OCI-LY7 (cell line): ENCODE measurements around the gene ARHGAP4. TPM values are rescaled to one million over a fixed set of nuclear protein-coding genes. Genes with fewer than 3 reads are reported as not detected.

ENCODE experiments used
- total RNA-seq, 2 experiments: library from RNA; depleted of rRNA in 1 of 2; stranded (reverse); fragments of >200 nt in 1 of 2; shearing (Covaris generic) in 1 of 2; gene quantifications; 2 replicates each; pipeline ENCODE4 v1.2.3, GENCODE V29; 2014 to 2022

Gene ARHGAP4
- total RNA-seq, 2 experiments from 2014 or later = 126 to 128 TPM

Other genes starting within 250 kb of the ARHGAP4 start
- not detected in 2 replicates for gene SLC6A8, start 238.3 kb downstream of the ARHGAP4 start, total RNA-seq (2014; rRNA removed; shearing (Covaris generic))
- gene SLC6A8, start 238.3 kb downstream of the ARHGAP4 start, total RNA-seq (2022) = not detected in 2 replicates
- 43.0 and 47.0 TPM in 2 replicates for gene BCAP31, start 201.9 kb downstream of the ARHGAP4 start, total RNA-seq (2014; rRNA removed; shearing (Covaris generic))
- gene BCAP31, start 201.9 kb downstream of the ARHGAP4 start, total RNA-seq (2022) = 69.3 and 72.0 TPM in 2 replicates
- 2.7 and 6.9 TPM in 2 replicates for gene ABCD1, start 201.4 kb downstream of the ARHGAP4 start, total RNA-seq (2014; rRNA removed; shearing (Covaris generic))
- gene ABCD1, start 201.4 kb downstream of the ARHGAP4 start, total RNA-seq (2022) = 8.8 TPM in 2 replicates
- not detected in 2 replicates for gene PLXNB3, start 162.0 kb downstream of the ARHGAP4 start, total RNA-seq (2014; rRNA removed; shearing (Covaris generic))
- not detected in 2 replicates for gene PLXNB3, start 162.0 kb downstream of the ARHGAP4 start, total RNA-seq (2022)
- not detected in 2 replicates for gene SRPK3, start 145.2 kb downstream of the ARHGAP4 start, total RNA-seq (2014; rRNA removed; shearing (Covaris generic))
- not detected in 2 replicates for gene SRPK3, start 145.2 kb downstream of the ARHGAP4 start, total RNA-seq (2022)
- gene IDH3G, start 131.9 kb downstream of the ARHGAP4 start, total RNA-seq (2014; rRNA removed; shearing (Covaris generic)) = 52.5 and 53.2 TPM in 2 replicates
- 47.5 and 51.8 TPM in 2 replicates for gene IDH3G, start 131.9 kb downstream of the ARHGAP4 start, total RNA-seq (2022)
- gene SSR4, start 131.6 kb downstream of the ARHGAP4 start, total RNA-seq (2014; rRNA removed; shearing (Covaris generic)) = 121 and 165 TPM in 2 replicates
- 156 and 186 TPM in 2 replicates for gene SSR4, start 131.6 kb downstream of the ARHGAP4 start, total RNA-seq (2022)
- not detected in 2 replicates for gene PDZD4, start 95.7 kb downstream of the ARHGAP4 start, total RNA-seq (2014; rRNA removed; shearing (Covaris generic))
- gene PDZD4, start 95.7 kb downstream of the ARHGAP4 start, total RNA-seq (2022) = not detected in 2 replicates
- not detected in 2 replicates for gene L1CAM, start 40.1 kb downstream of the ARHGAP4 start, total RNA-seq (2014; rRNA removed; shearing (Covaris generic))
- gene L1CAM, start 40.1 kb downstream of the ARHGAP4 start, total RNA-seq (2022) = not detected in 2 replicates
- gene AVPR2, start 21.6 kb downstream of the ARHGAP4 start, total RNA-seq (2014; rRNA removed; shearing (Covaris generic)) = 0.09 TPM in 1 of 2 replicates, not detected in the other
- gene AVPR2, start 21.6 kb downstream of the ARHGAP4 start, total RNA-seq (2022) = 0.46 TPM in 1 of 2 replicates, not detected in the other
- gene NAA10, start 8.8 kb upstream of the ARHGAP4 start, total RNA-seq (2014; rRNA removed; shearing (Covaris generic)) = 77.5 and 82.7 TPM in 2 replicates
- 90.5 and 105 TPM in 2 replicates for gene NAA10, start 8.8 kb upstream of the ARHGAP4 start, total RNA-seq (2022)
- 2.8 and 3.6 TPM in 2 replicates for gene RENBP, start 18.4 kb upstream of the ARHGAP4 start, total RNA-seq (2014; rRNA removed; shearing (Covaris generic))
- 6.2 and 6.8 TPM in 2 replicates for gene RENBP, start 18.4 kb upstream of the ARHGAP4 start, total RNA-seq (2022)
- gene HCFC1, start 45.6 kb upstream of the ARHGAP4 start, total RNA-seq (2014; rRNA removed; shearing (Covaris generic)) = 51.9 and 64.2 TPM in 2 replicates
- gene HCFC1, start 45.6 kb upstream of the ARHGAP4 start, total RNA-seq (2022) = 134 TPM in 2 replicates
- 0.85 and 1.4 TPM in 2 replicates for gene TMEM187, start 46.5 kb upstream of the ARHGAP4 start, total RNA-seq (2014; rRNA removed; shearing (Covaris generic))
- gene TMEM187, start 46.5 kb upstream of the ARHGAP4 start, total RNA-seq (2022) = 3.2 and 4.5 TPM in 2 replicates
- 56.8 and 75.5 TPM in 2 replicates for gene IRAK1, start 93.6 kb upstream of the ARHGAP4 start, total RNA-seq (2014; rRNA removed; shearing (Covaris generic))
- 119 and 136 TPM in 2 replicates for gene IRAK1, start 93.6 kb upstream of the ARHGAP4 start, total RNA-seq (2022)
- gene MECP2, start 171.5 kb upstream of the ARHGAP4 start, total RNA-seq (2014; rRNA removed; shearing (Covaris generic)) = 31.2 and 45.8 TPM in 2 replicates
- 48.6 and 50.2 TPM in 2 replicates for gene MECP2, start 171.5 kb upstream of the ARHGAP4 start, total RNA-seq (2022)
- not detected in 2 replicates for gene OPN1LW, start 218.0 kb upstream of the ARHGAP4 start, total RNA-seq (2014; rRNA removed; shearing (Covaris generic))
- gene OPN1LW, start 218.0 kb upstream of the ARHGAP4 start, total RNA-seq (2022) = not detected in 2 replicates